Measurements from ENCODE around the gene ADAMTS16.

Gene ADAMTS16

GRCh38 chr5:5246736-5247135, 106.6 kb downstream of the ADAMTS16 start:
- DNase-seq, result no peak

GRCh38 chr5:5250758-5251157, 110.6 kb downstream of the ADAMTS16 start:
- DNase-seq, result no peak

GRCh38 chr5:5252106-5252505, 112.0 kb downstream of the ADAMTS16 start:
- no peak for DNase-seq

GRCh38 chr5:5257353-5257752, 117.2 kb downstream of the ADAMTS16 start:
- no peak for DNase-seq

- DNase-seq, result no peak
Observed at GRCh38 chr5:5258564-5258963, 118.4 kb downstream of the ADAMTS16 start.

GRCh38 chr5:5264727-5265126, 124.6 kb downstream of the ADAMTS16 start:
- no peak for DNase-seq

GRCh38 chr5:5266297-5266696, 126.2 kb downstream of the ADAMTS16 start:
- no peak for DNase-seq

- DNase-seq, result no peak
Observed at GRCh38 chr5:5270161-5270560, 130.0 kb downstream of the ADAMTS16 start.

GRCh38 chr5:5270958-5271785, 131.0 kb downstream of the ADAMTS16 start:
- DNase-seq, result peak; percentile 56 to 75 (median 57)

GRCh38 chr5:5271786-5272321, 131.7 kb downstream of the ADAMTS16 start:
- peak; percentile 40 to 70 (median 52) for DNase-seq

- DNase-seq, result no peak
Observed at GRCh38 chr5:5273398-5273797, 133.3 kb downstream of the ADAMTS16 start.

GRCh38 chr5:5273976-5274375, 133.8 kb downstream of the ADAMTS16 start:
- no peak for DNase-seq

- no peak for DNase-seq
Observed at GRCh38 chr5:5275211-5275610, 135.1 kb downstream of the ADAMTS16 start.

- DNase-seq, result no peak
Observed at GRCh38 chr5:5276430-5276829, 136.3 kb downstream of the ADAMTS16 start.

- no peak for DNase-seq
Observed at GRCh38 chr5:5276951-5277517, 136.9 kb downstream of the ADAMTS16 start.

GRCh38 chr5:5278201-5278814, 138.2 kb downstream of the ADAMTS16 start:
- no peak for DNase-seq

GRCh38 chr5:5278815-5279381, 138.8 kb downstream of the ADAMTS16 start:
- DNase-seq, result no peak

GRCh38 chr5:5285906-5286305, 145.8 kb downstream of the ADAMTS16 start:
- DNase-seq, result no peak

- no peak for DNase-seq
Observed at GRCh38 chr5:5287419-5287818, 147.3 kb downstream of the ADAMTS16 start.

- no peak for DNase-seq
Observed at GRCh38 chr5:5288201-5288600, 148.1 kb downstream of the ADAMTS16 start.

- no peak for DNase-seq
Observed at GRCh38 chr5:5289537-5289936, 149.4 kb downstream of the ADAMTS16 start.

GRCh38 chr5:5290674-5291334, 150.7 kb downstream of the ADAMTS16 start:
- no peak for DNase-seq

GRCh38 chr5:5291357-5291756, 151.2 kb downstream of the ADAMTS16 start:
- no peak for DNase-seq

All from NCI-H1417 (cell line).